K562 (cell line): ENCODE data around the gene DELE1. TPM values are rescaled to one million over a fixed set of nuclear protein-coding genes. Genes with fewer than 3 reads are reported as not detected.
A peak's percentile ranks its signal among the peaks of the same experiment; 100 is the strongest.

ENCODE experiments used
- BRD4 ChIP-seq: fragments of 200-600 bp; sonication (generic); IDR thresholded peaks from 2 replicates; pipeline ENCODE4 v1.6.1; 2017; ENCODE audit warnings: inconsistent platforms
- CBFB ChIP-seq: sonication (generic); formaldehyde crosslinking; IDR thresholded peaks from 2 replicates; pipeline ENCODE4 v1.4.0; 2020; ENCODE audit warnings: mild to moderate bottlenecking, missing genetic modification reagents
- CHD2 ChIP-seq: IDR thresholded peaks from 2 replicates; pipeline ENCODE4 v1.6.1; 2011; ENCODE audit warnings: low read depth, low read length
- FOXP1 ChIP-seq: sonication (generic); formaldehyde crosslinking; IDR thresholded peaks from 2 replicates; pipeline ENCODE4 v1.8.0; 2022; ENCODE audit warnings: mild to moderate bottlenecking, missing genetic modification reagents
- IRF2 ChIP-seq: sonication (generic); formaldehyde crosslinking; IDR thresholded peaks from 2 replicates; pipeline ENCODE4 v1.8.1; 2022; ENCODE audit warnings: mild to moderate bottlenecking, missing genetic modification reagents
- MAFF ChIP-seq: IDR thresholded peaks from 2 replicates; pipeline ENCODE4 v1.6.1; 2012; ENCODE audit warnings: low read length, improper control_type of control experiment
- NUFIP1 ChIP-seq: fragments of 450-650 bp; IDR thresholded peaks from 2 replicates; pipeline ENCODE4 v1.6.1; 2018; ENCODE audit not compliant: partially characterized antibody
- RBM39 ChIP-seq: fragments of 200-400 bp; formaldehyde crosslinking; optimal IDR thresholded peaks from 2 replicates; pipeline ENCODE3; 2018; ENCODE audit warnings: low read depth, low read length
- RHOXF2B ChIP-seq: fragments of 250-450 bp; sonication (Bioruptor Pico); conservative IDR thresholded peaks from 2 replicates; pipeline ENCODE4 v1.5.1; 2021
- ZFX ChIP-seq: sonication (generic); formaldehyde crosslinking; IDR thresholded peaks from 2 replicates; pipeline ENCODE4 v1.8.0; 2022; ENCODE audit warnings: mild to moderate bottlenecking, missing genetic modification reagents, moderate library complexity
- ZNF785 ChIP-seq: fragments of 250-450 bp; sonication (Bioruptor Pico); IDR thresholded peaks from 2 replicates; pipeline ENCODE4 v1.4.0; 2020; ENCODE audit warnings: mild to moderate bottlenecking
- polyA plus RNA-seq, 8 experiments: library from polyadenylated mRNA; depleted of rRNA in 4 of 8; stranded (reverse) in 5 of 8; unstranded in 3 of 8; fragments of >200 nt; fragmentation: Nextera tagmentation in 2 of 8; fragmentation: Illumina TruSeq in 1 of 8; extraction: Ambion mirVana in 2 of 8; extraction: Trizol in 1 of 8; gene quantifications; 2 replicates each; pipeline versions ENCODE4 v1.2.1 to v1.2.3, GENCODE V29; 2011 to 2014; ENCODE audit warnings: inconsistent platforms in 1 of 8, missing spikeins in 1 of 8
- total RNA-seq, 7 experiments: library from RNA; depleted of rRNA in 6 of 7; stranded (reverse); fragments of >200 nt in 6 of 7; fragmentation: Illumina TruSeq in 2 of 7; extraction: Trizol in 2 of 7; gene quantifications; 2 replicates each; pipeline versions ENCODE4 v1.2.1 to v1.2.3, GENCODE V29; 2011 to 2021; ENCODE audit warnings: low replicate concordance in 1 of 7
- TF ChIP-seq, protein P1 (sequence below): fragments of 200-400 bp; formaldehyde crosslinking; IDR thresholded peaks from 2 replicates; pipeline ENCODE4 v1.6.1; 2017; ENCODE audit warnings: mild to moderate bottlenecking, low read depth, low read length, moderate library complexity
- TF ChIP-seq, protein P2 (sequence below): fragments of 250-450 bp; sonication (Bioruptor Pico); IDR thresholded peaks from 2 replicates; pipeline ENCODE4 v1.4.0; 2020
- TF ChIP-seq, protein P3 (sequence below), 2 experiments: IDR thresholded peaks; 2 replicates each; pipeline ENCODE4 v1.6.1; 2011; ENCODE audit warnings: borderline replicate concordance in 1 of 2, control low read depth in 1 of 2, low read depth in 1 of 2, low read length in 1 of 2, mild to moderate bottlenecking in 1 of 2, mixed read lengths in 1 of 2, moderate library complexity in 1 of 2; ENCODE audit not compliant: insufficient read depth in 1 of 2, insufficient read length in 1 of 2, poor library complexity in 1 of 2, severe bottlenecking in 1 of 2; ENCODE audit errors: extremely low read depth in 1 of 2
- TF ChIP-seq, protein P4 (sequence below): fragments of 150-350 bp; conservative IDR thresholded peaks from 2 replicates; pipeline ENCODE4 v1.6.1; 2014; ENCODE audit warnings: low read length
- TF ChIP-seq, protein P5 (sequence below), 2 experiments: fragments of 150-350 bp in 1 of 2; IDR thresholded peaks; 2 replicates each; pipeline ENCODE4 v1.6.1; 2012 to 2016; ENCODE audit warnings: low read depth in 2 of 2, low read length in 2 of 2, mild to moderate bottlenecking in 1 of 2, moderate library complexity in 1 of 2

The DELE1 gene
- total and polyA plus RNA-seq, 9 of the 15 experiments (the other 6 are each of a cell fraction or from before 2014, with no cell fraction given) = 16.6 to 74.4 (median 49.8) TPM

DNA sequence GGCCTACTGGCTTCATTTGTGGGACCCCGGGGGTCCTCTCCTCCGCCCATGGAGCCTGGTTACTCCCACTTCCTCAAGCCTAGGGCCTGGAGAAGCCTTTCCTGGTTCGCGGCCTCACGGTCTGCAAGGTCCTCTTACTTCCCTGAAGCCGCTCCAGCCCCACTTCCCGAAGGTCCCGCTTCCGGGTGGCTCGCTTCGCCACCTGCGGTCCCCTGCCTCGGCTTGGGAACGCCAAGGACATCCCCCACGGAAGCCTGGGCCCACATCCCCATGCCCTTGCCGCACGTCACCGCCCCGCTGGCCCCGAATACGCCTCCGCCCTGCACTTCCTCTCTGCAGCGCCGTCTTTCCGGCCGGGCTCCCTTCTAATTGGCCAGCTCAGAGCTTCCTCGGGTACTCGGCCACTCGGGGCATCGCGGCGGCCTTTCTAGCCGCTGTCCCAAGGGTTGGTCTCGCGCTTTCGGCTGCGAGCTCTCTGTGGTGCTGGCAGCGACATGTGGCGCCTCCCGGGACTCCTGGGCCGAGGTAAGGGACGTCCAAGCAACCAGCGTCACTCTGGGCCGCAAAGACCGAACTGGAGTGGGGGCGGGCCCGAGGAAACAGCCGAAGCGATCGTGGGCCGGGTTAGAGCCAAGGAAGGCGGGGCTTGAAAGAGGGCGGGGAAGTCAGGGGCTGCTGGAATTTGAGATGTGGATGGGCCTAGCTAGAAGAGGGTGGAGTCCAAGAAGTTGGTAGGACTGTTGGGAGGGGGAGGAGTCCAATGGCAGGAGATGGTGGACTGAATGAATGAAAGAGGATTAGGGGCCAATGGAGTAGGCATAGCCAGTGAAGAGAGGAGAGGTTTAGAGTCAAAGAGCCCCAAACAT is at the start of gene DELE1 (continued):
- TF ChIP-seq, protein P1, sequence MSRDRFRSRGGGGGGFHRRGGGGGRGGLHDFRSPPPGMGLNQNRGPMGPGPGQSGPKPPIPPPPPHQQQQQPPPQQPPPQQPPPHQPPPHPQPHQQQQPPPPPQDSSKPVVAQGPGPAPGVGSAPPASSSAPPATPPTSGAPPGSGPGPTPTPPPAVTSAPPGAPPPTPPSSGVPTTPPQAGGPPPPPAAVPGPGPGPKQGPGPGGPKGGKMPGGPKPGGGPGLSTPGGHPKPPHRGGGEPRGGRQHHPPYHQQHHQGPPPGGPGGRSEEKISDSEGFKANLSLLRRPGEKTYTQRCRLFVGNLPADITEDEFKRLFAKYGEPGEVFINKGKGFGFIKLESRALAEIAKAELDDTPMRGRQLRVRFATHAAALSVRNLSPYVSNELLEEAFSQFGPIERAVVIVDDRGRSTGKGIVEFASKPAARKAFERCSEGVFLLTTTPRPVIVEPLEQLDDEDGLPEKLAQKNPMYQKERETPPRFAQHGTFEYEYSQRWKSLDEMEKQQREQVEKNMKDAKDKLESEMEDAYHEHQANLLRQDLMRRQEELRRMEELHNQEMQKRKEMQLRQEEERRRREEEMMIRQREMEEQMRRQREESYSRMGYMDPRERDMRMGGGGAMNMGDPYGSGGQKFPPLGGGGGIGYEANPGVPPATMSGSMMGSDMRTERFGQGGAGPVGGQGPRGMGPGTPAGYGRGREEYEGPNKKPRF = no peak
- no peak for TF ChIP-seq NUFIP1
- TF ChIP-seq, protein P2, sequence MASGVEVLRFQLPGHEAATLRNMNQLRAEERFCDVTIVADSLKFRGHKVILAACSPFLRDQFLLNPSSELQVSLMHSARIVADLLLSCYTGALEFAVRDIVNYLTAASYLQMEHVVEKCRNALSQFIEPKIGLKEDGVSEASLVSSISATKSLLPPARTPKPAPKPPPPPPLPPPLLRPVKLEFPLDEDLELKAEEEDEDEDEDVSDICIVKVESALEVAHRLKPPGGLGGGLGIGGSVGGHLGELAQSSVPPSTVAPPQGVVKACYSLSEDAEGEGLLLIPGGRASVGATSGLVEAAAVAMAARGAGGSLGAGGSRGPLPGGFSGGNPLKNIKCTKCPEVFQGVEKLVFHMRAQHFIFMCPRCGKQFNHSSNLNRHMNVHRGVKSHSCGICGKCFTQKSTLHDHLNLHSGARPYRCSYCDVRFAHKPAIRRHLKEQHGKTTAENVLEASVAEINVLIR (CRISPR knock-in tag) = peak; percentile 4; the same call in 1 of the 2 replicates
- peak; percentile 69 for TF ChIP-seq FOXP1 (CRISPR knock-in tag)
- TF ChIP-seq, protein P3, sequence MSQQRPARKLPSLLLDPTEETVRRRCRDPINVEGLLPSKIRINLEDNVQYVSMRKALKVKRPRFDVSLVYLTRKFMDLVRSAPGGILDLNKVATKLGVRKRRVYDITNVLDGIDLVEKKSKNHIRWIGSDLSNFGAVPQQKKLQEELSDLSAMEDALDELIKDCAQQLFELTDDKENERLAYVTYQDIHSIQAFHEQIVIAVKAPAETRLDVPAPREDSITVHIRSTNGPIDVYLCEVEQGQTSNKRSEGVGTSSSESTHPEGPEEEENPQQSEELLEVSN (IDR thresholded peaks at IDR 0.05; ENCODE audit: borderline replicate concordance in 1 of 2, extremely low read depth in 1 of 2, insufficient read depth in 1 of 2, insufficient read length in 1 of 2, low read depth in 1 of 2, low read length in 1 of 2, poor library complexity in 1 of 2, severe bottlenecking in 1 of 2) = peak; percentile 26 to 46
- peak; percentile 99 for TF ChIP-seq ZFX (CRISPR knock-in tag)
- TF ChIP-seq RBM39 = no peak
- TF ChIP-seq, protein P4, sequence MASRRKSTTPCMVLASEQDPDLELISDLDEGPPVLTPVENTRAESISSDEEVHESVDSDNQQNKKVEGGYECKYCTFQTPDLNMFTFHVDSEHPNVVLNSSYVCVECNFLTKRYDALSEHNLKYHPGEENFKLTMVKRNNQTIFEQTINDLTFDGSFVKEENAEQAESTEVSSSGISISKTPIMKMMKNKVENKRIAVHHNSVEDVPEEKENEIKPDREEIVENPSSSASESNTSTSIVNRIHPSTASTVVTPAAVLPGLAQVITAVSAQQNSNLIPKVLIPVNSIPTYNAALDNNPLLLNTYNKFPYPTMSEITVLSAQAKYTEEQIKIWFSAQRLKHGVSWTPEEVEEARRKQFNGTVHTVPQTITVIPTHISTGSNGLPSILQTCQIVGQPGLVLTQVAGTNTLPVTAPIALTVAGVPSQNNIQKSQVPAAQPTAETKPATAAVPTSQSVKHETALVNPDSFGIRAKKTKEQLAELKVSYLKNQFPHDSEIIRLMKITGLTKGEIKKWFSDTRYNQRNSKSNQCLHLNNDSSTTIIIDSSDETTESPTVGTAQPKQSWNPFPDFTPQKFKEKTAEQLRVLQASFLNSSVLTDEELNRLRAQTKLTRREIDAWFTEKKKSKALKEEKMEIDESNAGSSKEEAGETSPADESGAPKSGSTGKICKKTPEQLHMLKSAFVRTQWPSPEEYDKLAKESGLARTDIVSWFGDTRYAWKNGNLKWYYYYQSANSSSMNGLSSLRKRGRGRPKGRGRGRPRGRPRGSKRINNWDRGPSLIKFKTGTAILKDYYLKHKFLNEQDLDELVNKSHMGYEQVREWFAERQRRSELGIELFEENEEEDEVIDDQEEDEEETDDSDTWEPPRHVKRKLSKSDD = no peak
- TF ChIP-seq IRF2 (CRISPR knock-in tag) = no peak
- TF ChIP-seq, protein P5, sequence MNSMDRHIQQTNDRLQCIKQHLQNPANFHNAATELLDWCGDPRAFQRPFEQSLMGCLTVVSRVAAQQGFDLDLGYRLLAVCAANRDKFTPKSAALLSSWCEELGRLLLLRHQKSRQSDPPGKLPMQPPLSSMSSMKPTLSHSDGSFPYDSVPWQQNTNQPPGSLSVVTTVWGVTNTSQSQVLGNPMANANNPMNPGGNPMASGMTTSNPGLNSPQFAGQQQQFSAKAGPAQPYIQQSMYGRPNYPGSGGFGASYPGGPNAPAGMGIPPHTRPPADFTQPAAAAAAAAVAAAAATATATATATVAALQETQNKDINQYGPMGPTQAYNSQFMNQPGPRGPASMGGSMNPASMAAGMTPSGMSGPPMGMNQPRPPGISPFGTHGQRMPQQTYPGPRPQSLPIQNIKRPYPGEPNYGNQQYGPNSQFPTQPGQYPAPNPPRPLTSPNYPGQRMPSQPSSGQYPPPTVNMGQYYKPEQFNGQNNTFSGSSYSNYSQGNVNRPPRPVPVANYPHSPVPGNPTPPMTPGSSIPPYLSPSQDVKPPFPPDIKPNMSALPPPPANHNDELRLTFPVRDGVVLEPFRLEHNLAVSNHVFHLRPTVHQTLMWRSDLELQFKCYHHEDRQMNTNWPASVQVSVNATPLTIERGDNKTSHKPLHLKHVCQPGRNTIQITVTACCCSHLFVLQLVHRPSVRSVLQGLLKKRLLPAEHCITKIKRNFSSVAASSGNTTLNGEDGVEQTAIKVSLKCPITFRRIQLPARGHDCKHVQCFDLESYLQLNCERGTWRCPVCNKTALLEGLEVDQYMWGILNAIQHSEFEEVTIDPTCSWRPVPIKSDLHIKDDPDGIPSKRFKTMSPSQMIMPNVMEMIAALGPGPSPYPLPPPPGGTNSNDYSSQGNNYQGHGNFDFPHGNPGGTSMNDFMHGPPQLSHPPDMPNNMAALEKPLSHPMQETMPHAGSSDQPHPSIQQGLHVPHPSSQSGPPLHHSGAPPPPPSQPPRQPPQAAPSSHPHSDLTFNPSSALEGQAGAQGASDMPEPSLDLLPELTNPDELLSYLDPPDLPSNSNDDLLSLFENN (IDR thresholded peaks at IDR 0.05; ENCODE audit: low read depth in 2 of 2, low read length in 2 of 2) = 0 out of 4 replicates have a peak, but pooled peaks of 1 of the 2 experiments have one; percentile 6
- peak; percentile 40; the same call in 1 of the 2 replicates for TF ChIP-seq CBFB (CRISPR knock-in tag)
- 0 out of 2 replicates have a peak, but pooled peaks have one; percentile 74 for TF ChIP-seq BRD4
- no peak for TF ChIP-seq CHD2
- no peak for TF ChIP-seq ZNF785
- 0 out of 2 replicates have a peak, but pooled peaks have one; percentile 6 for TF ChIP-seq RHOXF2B (CRISPR knock-in tag)
- TF ChIP-seq MAFF = no peak
